Cardiac muscle cell (in vitro differentiated cells and primary cell): ENCODE results near the gene CD52. TPM values are rescaled to one million over a fixed set of nuclear protein-coding genes. Genes with fewer than 3 reads are reported as not detected.
"Not testable (repeated sequence)": the region's sequence is repeated elsewhere in the genome, so short reads cannot be mapped to it uniquely, and the experiment has no call there.

Experiments used
- DNase-seq, 2 donors: peaks; one replicate each; pipeline versions ENCODE4 v3.0.0 to v3.0.0-alpha.2; 2010 to 2017; ENCODE audit warnings: low read depth in 1 of 2, low spot score in 1 of 2
- H3K27ac ChIP-seq: fragments of 200-600 bp; sonication (generic); 2 replicates; pipeline ENCODE4 v1.5.1; 2016
- H3K27me3 ChIP-seq: fragments of 200-600 bp; sonication (generic); 2 replicates; pipeline ENCODE4 v1.6.0; 2016; ENCODE audit warnings: control low read depth
- H3K36me3 ChIP-seq: fragments of 200-600 bp; sonication (generic); 2 replicates; pipeline ENCODE4 v1.5.1; 2016; ENCODE audit warnings: control low read depth
- H3K4me1 ChIP-seq: fragments of 200-600 bp; sonication (generic); 2 replicates; pipeline ENCODE4 v1.8.1; 2017; ENCODE audit warnings: low read depth, mild to moderate bottlenecking, mixed run types
- H3K4me3 ChIP-seq: fragments of 200-600 bp; sonication (generic); 2 replicates; pipeline ENCODE4 v1.5.1; 2016; ENCODE audit warnings: mild to moderate bottlenecking
- H3K9me3 ChIP-seq: fragments of 200-600 bp; sonication (generic); 2 replicates; pipeline ENCODE4 v1.5.1; 2017; ENCODE audit warnings: low read depth, mild to moderate bottlenecking, control low read depth
- CTCF ChIP-seq: IDR thresholded peaks from 2 replicates; pipeline ENCODE4 v1.5.1; 2012; ENCODE audit warnings: low read depth, mild to moderate bottlenecking, low read length
- polyA plus RNA-seq: library from polyadenylated mRNA; unstranded; fragments of >200 nt; fragmentation: Nextera tagmentation; extraction: Ambion mirVana; gene quantifications from 2 replicates; pipeline ENCODE4 v1.2.1, GENCODE V29; 2016
- total RNA-seq: library from RNA; depleted of rRNA; stranded (reverse); fragments of >200 nt; gene quantifications from 2 replicates; pipeline ENCODE4 v1.2.3, GENCODE V29; 2016

CD52 gene
- total and polyA plus RNA-seq, 2 experiments from 2014 or later: 3.3 TPM; not detected in 1

DNA sequence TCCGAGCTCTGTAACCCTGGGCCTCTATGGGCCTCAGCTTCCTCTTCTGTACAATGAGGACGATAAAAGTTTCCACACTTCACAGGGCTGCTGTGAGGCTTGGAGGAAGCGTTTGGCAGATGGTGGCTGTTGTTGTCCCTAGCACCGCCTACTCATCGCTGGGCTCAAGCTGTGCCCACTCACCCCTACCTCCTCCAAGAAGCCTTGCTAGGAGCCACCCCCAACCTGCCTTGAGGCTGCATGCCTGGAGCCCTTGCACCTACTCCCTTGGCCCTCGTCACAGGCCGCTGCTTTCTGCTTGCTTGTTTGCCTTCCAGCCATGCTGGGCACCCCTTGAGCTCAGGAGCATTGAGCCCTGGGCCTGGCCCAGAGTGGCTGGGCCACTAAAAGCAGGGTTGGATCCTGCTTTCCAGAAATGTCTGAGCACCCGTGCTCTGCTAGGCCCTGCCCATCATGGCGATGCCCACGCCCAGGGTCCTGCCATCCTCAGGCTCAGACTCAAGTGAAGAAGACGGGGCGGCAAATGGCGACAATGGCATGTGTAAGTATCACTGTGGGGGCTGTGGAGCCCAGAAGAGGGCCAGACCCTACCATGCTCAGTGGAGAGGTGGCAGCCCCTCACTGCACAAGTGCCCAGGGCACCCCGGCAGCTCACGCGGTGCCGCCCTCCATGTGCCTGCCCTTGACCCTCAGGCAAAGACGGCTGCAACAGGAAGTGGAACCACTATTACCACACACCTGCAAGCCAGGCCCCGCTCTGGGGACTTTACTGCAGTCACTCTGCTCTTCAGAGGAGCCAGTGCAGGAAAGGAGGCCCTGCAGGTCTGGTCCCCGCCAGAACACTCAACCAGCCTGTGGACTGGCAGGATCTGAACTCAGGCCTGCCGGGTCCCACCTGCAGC, 28.3 kb upstream of the CD52 start:
- no peaks in the 10 kb centered on the region for H3K4me1 ChIP-seq
- no peaks in the 10 kb centered on the region for H3K27me3 ChIP-seq
- no peak for DNase-seq
- H3K27ac ChIP-seq: no peak overlapping the region
- H3K9me3 ChIP-seq: no peaks in the 10 kb centered on the region
- no peaks in the 10 kb centered on the region for H3K36me3 ChIP-seq
- TF ChIP-seq CTCF: no peak
- no peak overlapping the region for H3K4me3 ChIP-seq

DNA sequence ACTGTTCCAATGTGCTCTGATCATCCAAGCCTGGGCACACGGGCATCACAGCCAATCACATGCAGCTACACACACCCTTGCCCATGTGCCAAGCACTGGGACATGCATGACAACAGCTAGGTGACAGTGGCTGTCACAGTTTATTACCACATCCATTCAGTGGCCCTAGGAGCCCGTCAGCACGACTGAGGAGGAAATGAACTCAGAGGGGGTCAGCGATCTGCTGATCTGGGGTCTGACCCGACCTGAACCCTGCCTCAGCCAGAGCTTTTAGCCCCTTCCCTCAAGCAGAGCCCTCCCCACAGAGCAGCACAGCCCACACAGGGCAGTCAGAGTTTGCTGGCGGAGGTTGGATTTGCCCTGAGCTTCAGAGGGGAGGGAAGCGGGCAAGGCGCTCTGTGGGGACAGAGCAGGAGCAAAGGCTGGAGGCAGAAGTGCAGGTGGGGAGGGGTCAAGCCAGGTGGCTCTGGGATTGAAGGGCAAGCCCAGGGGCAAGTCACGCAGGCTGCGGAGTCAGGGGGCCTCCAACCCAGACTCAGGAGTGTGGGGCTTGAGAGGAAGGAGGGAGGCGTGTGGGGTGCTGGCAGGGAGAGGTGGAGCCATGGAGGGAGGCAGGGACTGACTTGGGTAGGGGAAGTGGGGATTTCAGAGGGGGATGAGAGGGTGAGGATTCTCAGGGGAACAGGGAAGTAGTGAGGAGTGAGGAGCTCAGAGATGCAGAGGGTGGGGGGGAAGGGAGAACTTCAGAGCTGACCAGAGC, 27.5 kb upstream of the CD52 start:
- no peak for TF ChIP-seq CTCF
- H3K9me3 ChIP-seq: no peaks in the 10 kb centered on the region
- H3K4me1 ChIP-seq: no peaks in the 10 kb centered on the region
- H3K27me3 ChIP-seq: no peaks in the 10 kb centered on the region
- H3K27ac ChIP-seq: no peak overlapping the region
- no peak for DNase-seq
- H3K36me3 ChIP-seq: no peaks in the 10 kb centered on the region
- H3K4me3 ChIP-seq: no peak overlapping the region

DNA sequence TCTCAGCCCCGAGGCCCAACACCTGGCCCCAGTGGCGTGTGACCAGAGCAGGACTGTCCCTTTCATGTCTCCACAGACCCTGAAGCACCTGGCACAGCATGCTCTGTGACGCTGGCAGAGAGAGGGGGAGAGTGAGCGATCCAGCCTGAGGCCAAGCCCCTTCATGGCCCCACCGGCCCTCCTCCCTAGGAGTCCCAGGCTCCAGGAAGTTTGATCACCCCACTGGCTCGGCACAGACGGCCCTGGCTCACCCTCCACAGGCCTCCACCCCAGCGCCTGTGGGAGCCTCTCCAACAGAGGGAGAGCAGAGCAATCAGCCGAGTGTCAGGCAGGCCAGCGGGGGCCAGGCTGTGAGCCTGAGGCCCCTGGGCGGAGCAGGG, 26.9 kb upstream of the CD52 start:
- H3K4me1 ChIP-seq: no peaks in the 10 kb centered on the region
- H3K36me3 ChIP-seq: no peaks in the 10 kb centered on the region
- no peak overlapping the region for H3K27ac ChIP-seq
- no peak for DNase-seq
- H3K27me3 ChIP-seq: no peaks in the 10 kb centered on the region
- TF ChIP-seq CTCF: no peak
- no peak overlapping the region for H3K4me3 ChIP-seq
- no peaks in the 10 kb centered on the region for H3K9me3 ChIP-seq

- no peak for DNase-seq
- no peak for TF ChIP-seq CTCF
- no peaks in the 10 kb centered on the region for H3K27me3 ChIP-seq
- no peaks in the 10 kb centered on the region for H3K36me3 ChIP-seq
- no peak overlapping the region for H3K4me3 ChIP-seq
- no peak overlapping the region for H3K27ac ChIP-seq
- no peaks in the 10 kb centered on the region for H3K9me3 ChIP-seq
- H3K4me1 ChIP-seq: no peaks in the 10 kb centered on the region
These were observed 26.3 kb upstream of the CD52 start for GRCh38 chr1:26291433-26291832.

DNA sequence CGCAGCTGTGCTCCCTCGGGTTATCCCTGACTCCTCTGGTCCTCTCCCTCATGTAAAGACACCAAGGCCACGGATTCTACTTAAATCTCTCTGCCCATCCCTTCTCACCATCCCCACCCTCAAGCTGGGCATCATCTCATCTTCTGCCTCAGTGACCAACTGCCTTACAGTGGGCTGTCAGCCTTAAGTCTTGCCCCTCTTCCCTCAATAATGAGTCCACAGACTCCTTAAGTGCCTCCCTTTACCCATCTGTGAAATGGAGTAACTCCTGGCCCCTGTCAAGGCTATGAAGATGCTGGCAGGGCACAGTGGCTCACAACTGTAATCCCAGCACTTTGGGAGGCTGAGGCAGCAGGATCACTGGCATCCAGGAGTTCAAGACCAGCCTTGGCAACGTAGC, 25.8 kb upstream of the CD52 start:
- Histone ChIP-seq H3K27me3 (no peaks in the 10 kb centered on the region), H3K36me3 (no peaks in the 10 kb centered on the region), H3K4me3 (no peak overlapping the region), H3K9me3 (no peaks in the 10 kb centered on the region), H3K4me1 (no peaks in the 10 kb centered on the region), H3K27ac (no peak overlapping the region)
- no peak for DNase-seq
- no peak for TF ChIP-seq CTCF

- not testable (repeated sequence) for H3K9me3 ChIP-seq, H3K4me3 ChIP-seq, H3K27ac ChIP-seq, H3K36me3 ChIP-seq, H3K27me3 ChIP-seq, H3K4me1 ChIP-seq, DNase-seq
These were observed 25.0 kb upstream of the CD52 start for GRCh38 chr1:26292735-26293134.
